ENCODE measurements around the gene ASCC2. TPM values are rescaled to one million over a fixed set of nuclear protein-coding genes. Genes with fewer than 3 reads are reported as not detected.

The ASCC2 gene
- total and polyA plus RNA-seq, 2 of the 4 experiments (the other 2 are of a cell fraction): 40.0 to 62.2 TPM

GRCh38 chr22:29840498-29840897 lies 2.4 kb upstream of the ASCC2 start:
- dilution Hi-C loops (cut with HindIII; ENCODE audit: low sequenced_read_pairs, unreplicated experiment): no loop called here
- ChIA-PET POLR2A (ENCODE audit: unreplicated experiment) (no interaction called here), CTCF (no interaction called here)
- no peak overlapping the region for H3K23ac ChIP-seq (ENCODE audit: low read depth, low read length)
- H3K4me2 ChIP-seq (ENCODE audit: low read depth, low read length): no peak overlapping the region
- H3K4ac ChIP-seq (ENCODE audit: low read depth, low read length): no peak overlapping the region
- no peak for DNase-seq
- H2AK9ac ChIP-seq (replicated peaks; ENCODE audit: low read depth, low read length, poor library complexity): no peak overlapping the region
- H3K27ac ChIP-seq (ENCODE audit: insufficient read depth, low read length): no peak overlapping the region
- no peak overlapping the region for H2BK20ac ChIP-seq (ENCODE audit: low read depth, low read length)
- no peak overlapping the region for H4K8ac ChIP-seq (ENCODE audit: low read depth in 2 of 2, low read length in 2 of 2)
- intact Hi-C loops (cut with micrococcal nuclease): loop anchor here (5.0 kb wide), 1 partner anchor 167 kb away; no protein-coding TSS in a partner anchor
- H3K18ac ChIP-seq (ENCODE audit: low read depth, low read length): no peak overlapping the region
- no peaks in the 10 kb centered on the region for H3K9me3 ChIP-seq (ENCODE audit: control insufficient read depth, insufficient read depth, low read length)
- peaks cover 11% of the 10 kb centered on the region for H3K9me1 ChIP-seq (ENCODE audit: insufficient read depth, low read length)
- H3K4me1 ChIP-seq (ENCODE audit: control insufficient read depth, insufficient read depth, low read length): 0 out of 2 replicates have a peak, but pooled peaks cover 5% of the 10 kb centered on the region
- no peak overlapping the region for H3K56ac ChIP-seq (ENCODE audit: extremely low read depth, insufficient read depth, low read length)
- no peak overlapping the region for H2BK15ac ChIP-seq (ENCODE audit: low read depth, low read length)
- no peak overlapping the region for H4K5ac ChIP-seq (ENCODE audit: low read depth, low read length)
- no peak overlapping the region for H2AK5ac ChIP-seq (ENCODE audit: low read depth, low read length)
- TF ChIP-seq CEBPB (IDR thresholded peaks at IDR 0.05; ENCODE audit: low read depth, low read length) (peak; percentile 13; the same call in 1 of the 2 replicates), CHD1 (IDR thresholded peaks at IDR 0.05; ENCODE audit: low read depth, low read length) (no peak), RCOR1 (IDR thresholded peaks at IDR 0.05; ENCODE audit: insufficient replicate concordance, low read length) (no peak)
- no peak overlapping the region for H3K9ac ChIP-seq (ENCODE audit: low read depth, low read length)
- in situ Hi-C loops (cut with MboI; ENCODE audit: low sequenced_read_pairs): no loop called here
- no peak for ATAC-seq (ENCODE audit: low read depth)
- H3K4me3 ChIP-seq (ENCODE audit: insufficient read depth, low read depth, low read length): no peak overlapping the region
- peaks cover 13 to 23% of the 10 kb centered on the region in 2 experiments for H3K79me1 ChIP-seq (ENCODE audit: low read depth in 1 of 2, low read length in 2 of 2)
- H4K20me1 ChIP-seq (ENCODE audit: insufficient read depth, low read length): peaks cover 2% of the 10 kb centered on the region; the same call in 1 of the 2 replicates
- H3K14ac ChIP-seq (replicated peaks; ENCODE audit: low read depth, low read length): no peak overlapping the region
- no peaks in the 10 kb centered on the region for H3K27me3 ChIP-seq (ENCODE audit: control insufficient read depth, insufficient read depth, low read length)
- H2AFZ ChIP-seq (replicated peaks; ENCODE audit: low read length, poor library complexity): no peak overlapping the region
- H2BK120ac ChIP-seq (ENCODE audit: low read depth, low read length): no peak overlapping the region
- no TSS peak for BruUV-seq (replicated peaks)
- H2BK5ac ChIP-seq (ENCODE audit: low read depth, low read length, poor library complexity, severe bottlenecking): no peak overlapping the region
- H4K91ac ChIP-seq (ENCODE audit: insufficient read depth, low read depth, low read length): no peak overlapping the region
- no peaks in the 10 kb centered on the region for H3K36me3 ChIP-seq (ENCODE audit: control insufficient read depth, insufficient read depth, low read length)

Data from IMR-90 (cell line).